NOMO-1 treated with DMSO at 0.1 percent for 48 hours (cell line): ENCODE results near the gene FAM135A.
"Not testable (repeated sequence)": the region's sequence is repeated elsewhere in the genome, so short reads cannot be mapped to it uniquely, and the experiment has no call there.

Experiments
- DNase-seq: peaks from one replicate; lab custom pipeline; 2025; ENCODE audit not compliant: unreplicated experiment; lab: John Stamatoyannopoulos, UW

The FAM135A gene

DNA sequence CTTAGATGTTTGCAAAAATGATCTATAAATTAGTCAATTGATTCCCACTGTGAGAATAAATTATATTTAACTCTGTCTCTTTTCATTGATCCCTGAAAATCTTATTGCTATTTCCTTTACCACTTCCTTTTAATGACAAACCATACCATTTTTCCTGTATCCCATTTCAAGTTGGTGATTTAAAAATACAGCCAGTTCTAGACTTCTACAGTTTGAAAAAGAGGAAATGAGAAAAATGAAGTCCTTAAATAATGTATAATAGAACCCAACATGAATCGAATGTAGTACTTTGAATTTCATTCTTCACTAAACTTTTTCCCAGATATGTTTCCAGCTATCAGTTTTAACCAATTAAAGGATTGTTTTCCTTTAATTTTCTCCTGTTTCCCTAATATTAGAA lies 124.0 kb downstream of the FAM135A start:
- DNase-seq = peak; percentile 58

DNA sequence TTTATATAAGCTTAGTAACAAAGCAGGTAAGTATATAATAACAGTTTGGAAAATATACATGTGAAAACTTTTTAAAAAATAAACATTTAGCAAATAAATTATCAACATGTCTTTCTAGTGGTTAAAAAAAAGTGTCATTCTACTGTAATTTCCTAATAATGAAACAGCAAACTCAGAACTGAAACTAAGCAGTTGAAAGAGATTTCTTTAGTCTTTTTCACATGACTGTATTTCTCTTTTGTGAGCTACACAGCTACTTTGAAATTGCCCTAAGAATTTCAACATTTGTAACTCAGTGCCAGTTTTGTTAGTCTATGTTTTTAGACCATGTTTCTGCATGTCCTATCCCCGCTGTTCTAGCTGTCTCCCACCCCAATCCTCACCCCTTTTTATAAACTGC lies 125.1 kb downstream of the FAM135A start:
- DNase-seq = peak; percentile 81

DNA sequence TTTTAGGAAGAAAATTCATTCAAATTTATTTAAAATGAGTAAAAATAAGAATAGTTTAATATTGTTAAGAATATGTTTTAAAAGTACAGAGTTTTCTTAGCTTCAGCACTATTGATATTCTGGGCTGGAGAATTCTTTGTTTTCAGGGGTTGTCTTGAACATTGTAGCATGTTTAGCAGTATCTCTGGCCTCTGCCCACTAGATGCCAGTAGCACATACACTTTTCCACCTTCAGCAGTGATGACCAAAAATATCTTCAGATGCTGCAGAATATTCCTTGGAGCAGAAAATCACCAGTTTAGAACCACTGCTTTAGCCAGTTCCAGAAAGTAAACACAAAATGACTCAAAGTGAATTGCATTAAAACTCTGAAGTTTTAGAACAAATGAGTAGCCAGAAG lies 134.0 kb downstream of the FAM135A start:
- no peak for DNase-seq

DNA sequence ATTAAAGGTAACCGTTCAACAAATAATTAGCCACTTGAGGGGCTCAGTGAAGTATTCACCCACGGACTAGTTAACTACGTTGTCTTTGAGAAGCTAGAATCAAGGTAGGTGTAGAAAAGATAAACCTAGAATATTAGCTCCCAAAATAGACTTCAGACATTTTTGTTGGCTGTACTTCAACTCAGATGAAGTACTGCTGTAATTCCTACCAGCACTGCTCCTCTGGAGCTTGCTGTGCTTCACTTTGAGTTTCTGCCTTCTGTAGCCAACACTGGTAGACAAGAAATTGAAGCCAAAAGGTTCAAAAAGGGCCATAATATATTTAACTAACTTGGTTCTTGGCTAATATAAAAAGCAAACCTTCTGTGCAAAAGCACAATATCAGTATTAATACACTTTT lies 134.6 kb downstream of the FAM135A start:
- no peak for DNase-seq

DNA sequence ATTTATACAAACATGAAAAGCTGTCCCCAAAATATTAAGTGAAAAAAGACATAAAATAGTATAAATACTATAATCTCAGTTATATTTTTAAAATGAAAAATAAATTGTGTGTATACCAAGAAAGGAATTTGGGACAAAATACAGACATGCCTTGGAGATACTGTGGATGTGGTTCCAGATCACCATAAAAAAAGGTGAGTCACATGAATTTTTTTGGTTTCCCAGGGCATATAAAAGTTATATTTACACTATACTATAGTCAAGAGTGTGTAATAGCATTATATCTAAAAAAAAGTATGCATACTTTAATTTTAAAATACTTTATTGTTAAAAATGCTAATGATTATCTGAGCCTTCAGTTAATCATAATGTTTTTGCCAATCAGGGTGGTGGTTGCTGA lies 136.0 kb downstream of the FAM135A start:
- DNase-seq = no peak

DNA sequence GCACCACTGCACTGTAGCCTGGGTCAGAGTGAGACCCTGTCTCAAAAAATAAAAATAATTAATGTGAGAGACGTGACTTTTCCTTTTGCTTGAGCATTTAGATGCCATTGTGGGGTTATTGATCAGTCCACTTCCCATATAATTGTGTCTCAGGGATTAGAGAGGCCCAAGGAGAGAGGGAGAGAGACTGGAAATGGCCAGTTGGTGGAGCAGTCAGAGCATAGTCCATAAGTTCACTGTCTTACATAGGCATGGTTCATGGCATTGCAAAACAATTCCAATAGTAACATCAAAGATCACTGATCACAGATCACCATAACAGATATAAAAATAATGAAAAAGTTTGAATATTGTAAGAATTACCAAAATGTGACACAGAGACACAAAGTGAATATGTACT lies 138.3 kb downstream of the FAM135A start:
- DNase-seq = no peak

DNA sequence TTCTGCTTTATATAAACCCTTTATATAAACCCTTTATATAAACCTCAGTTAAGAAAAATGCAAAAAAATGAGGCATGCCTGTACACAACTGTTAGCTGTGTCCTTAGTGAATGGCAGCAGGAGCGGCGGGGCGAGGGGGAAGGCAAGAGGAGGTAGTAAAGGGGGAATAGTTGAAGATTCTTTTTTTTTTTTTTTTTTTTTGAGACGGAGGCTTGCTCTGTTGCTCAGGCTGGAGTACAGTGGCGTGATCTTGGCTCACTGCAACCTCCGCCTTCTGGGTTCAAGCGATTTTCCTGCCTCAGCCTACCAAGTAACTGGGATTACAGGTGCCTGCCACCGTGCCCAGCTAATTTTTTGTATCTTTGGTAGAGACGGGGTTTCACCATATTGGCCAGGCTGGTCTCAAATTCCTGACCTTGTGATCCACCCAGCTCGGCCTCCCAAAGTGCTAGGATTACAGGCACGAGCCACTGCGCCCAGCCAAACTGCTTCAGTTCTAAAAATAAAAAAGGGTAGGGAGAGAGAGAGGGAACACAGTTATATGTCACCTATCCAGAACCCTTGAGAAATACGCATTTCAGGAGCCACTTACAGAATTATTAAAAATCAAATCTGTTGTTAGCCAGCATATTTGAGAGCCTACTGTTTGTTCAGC lies 139.1 kb downstream of the FAM135A start:
- not testable (repeated sequence) for DNase-seq

DNA sequence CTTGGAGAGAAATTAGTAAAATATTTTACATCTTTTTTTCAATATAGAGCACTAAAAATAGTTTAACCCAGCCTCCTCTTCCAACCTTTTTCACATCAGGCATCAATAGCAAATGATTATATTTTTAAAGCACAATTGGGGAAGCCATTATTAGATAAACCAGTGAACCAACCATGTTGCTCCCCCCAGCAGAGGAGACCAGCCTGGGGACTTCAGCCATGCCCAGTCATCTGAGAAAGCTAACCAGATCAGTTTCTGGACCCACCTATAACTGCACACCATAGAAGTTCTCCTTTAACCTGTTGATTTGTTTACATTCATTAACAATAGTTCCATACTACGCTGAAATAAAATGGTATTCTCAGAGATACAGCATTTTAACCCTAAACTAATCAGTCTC lies 139.7 kb downstream of the FAM135A start:
- DNase-seq = no peak

DNA sequence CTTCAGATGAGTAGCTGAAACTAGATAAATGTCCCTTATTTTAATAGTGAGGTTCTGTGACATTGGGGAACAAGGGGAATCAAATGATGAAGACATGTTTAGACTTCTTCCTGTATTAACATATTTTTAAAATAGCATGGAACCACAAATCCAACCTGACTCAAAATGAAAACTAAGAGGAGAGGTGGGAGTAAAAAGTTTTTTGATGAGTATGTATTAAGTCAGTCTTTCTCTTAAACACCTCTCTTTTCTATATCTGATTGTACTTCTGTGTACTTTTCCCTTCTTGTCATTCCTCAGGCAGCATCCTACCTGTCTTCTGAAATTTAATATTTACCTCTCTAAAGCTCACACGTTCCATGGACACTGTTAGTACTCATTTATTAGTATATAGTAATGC lies 144.7 kb downstream of the FAM135A start:
- no peak for DNase-seq

DNA sequence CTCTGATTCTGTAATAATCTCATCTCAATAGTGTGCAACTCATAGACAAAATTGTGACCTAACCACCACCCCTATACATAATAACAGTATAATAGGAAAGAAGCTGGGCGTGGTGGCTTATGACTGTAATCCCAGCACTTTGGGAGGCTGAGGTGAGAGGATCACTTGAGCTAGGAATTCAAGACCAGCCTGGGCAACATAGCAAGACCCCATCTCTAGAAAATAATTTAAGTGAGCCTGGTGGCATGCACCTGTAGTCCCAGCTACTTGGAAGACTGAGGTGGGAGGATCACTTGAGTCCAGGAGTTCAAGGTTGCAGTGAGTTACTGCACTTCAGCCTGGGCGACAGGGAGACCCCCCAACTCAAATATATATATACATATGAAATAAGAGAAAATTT lies 149.1 kb downstream of the FAM135A start:
- not testable (repeated sequence) for DNase-seq

DNA sequence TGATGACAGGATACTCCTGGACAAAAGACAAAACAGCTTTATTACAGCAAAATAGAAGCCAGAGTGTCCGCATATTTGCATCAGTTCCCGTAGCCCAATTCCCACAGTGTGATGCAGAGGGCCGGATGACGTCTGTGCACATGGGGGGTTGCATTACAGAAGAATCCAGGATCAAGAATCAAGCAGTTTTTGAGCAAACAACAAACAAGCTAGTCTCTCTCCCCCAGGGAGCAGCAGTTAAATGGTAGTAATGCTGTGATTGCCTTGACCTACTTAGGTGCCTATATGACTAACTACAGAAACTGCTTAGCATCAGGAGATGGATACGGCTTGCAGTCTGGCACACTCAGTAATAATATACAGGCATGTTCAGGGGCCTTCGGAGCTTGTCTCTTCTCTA lies 150.2 kb downstream of the FAM135A start:
- no peak for DNase-seq

DNA sequence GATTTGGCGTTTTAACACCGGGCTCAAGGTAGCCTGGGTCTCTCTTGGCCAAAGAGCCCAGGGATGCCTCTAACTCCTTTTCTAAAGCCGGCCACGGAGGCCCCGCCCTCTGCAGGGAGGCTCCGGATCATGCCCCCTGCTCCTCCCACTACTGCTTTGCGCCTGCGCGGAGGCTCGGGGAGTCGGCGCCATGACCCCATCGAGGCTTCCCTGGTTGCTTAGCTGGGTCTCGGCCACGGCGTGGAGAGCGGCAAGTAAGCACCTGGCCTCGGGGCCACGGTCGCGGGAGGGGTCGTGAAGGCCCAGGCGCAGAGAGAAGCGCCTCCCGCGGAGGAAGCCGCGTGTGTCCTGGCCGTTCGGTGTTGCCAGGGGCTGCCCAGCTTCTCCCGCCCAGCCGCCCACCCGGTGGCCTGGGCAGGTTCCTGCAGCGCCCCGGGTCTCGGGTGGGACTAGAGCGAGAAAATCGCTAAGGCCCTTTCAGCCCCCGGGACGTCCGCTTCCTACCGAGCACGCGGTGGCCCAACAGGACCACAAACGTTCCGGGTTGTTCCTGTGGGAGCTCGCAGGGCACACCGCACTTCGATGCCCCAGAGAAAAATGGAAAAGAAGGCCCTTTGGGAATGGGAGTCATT lies 153.6 kb downstream of the FAM135A start, which contains the start of gene SDHAF4:
SDHAF4 (plus strand) TSS at position 180 of the 632 bp plus-strand sequence; CDS start at position 191, 11 bp downstream.
- peak; percentile 78 for DNase-seq

DNA sequence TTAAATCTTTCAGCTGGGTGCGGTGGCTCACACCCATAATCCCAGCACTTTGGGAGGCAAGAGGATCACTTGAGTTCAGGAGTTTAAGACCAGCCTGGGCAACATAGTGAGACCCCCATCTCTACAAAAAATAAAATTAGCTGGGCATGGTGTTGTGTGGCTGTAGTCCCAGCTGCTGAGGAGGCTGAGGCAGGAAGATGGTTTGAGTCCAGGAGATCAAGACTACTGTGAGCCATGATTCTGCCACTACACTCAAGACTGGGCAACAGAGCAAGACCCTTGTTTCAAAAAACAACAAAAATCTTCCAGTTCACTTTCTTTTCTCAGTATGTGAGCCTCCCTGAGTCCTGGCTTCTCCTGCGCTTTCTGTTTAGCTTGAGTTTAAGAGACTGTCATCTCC lies 161.3 kb downstream of the FAM135A start:
- no peak for DNase-seq

DNA sequence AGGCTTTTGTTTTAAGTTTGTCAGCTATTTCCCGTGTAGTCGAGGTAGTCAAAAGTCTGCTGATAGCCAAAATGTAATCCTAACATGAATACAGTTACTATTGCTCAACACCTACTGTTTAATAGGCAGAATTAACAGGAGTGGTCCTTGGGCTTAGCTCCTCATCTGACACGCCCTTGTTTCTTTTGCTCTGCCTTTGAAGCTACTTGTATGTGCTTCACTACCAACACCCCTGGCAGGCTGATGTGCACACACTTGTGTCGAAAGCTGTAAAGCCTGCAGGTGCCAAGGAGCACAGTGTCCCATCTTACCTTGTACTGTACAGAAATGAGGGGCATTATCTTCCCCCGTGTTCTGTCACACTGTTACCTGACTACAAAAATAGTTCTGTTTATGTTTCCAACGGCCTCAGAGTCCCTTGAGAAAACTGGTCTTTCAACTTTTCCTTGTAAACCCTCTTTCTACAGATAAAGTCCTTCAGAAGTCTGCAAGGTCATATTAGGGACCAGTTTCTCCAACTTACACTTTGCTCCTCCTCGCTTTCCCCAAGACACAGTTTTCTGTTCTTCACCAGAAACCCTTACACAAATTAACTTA lies 162.7 kb downstream of the FAM135A start:
- no peak for DNase-seq

DNA sequence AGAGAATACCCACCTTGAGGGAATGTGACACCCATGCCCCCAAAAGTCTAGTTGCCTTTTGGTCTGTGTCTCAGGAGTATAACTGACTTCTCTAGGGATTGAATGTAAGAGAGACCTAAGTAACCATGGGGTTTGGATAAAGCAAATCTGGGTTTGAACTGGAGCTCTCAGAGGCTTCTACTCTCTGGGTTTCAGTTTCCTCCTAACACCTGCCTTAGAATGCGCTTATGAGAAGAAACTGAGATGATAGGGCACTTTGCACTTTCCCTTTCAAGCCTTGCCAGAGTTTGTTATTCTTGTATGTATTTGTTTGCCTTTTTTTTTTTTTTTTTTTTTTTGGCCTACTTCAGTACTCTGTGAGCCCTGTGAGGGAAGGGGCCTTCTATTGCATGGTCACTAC lies 172.8 kb downstream of the FAM135A start:
- no peak for DNase-seq

DNA sequence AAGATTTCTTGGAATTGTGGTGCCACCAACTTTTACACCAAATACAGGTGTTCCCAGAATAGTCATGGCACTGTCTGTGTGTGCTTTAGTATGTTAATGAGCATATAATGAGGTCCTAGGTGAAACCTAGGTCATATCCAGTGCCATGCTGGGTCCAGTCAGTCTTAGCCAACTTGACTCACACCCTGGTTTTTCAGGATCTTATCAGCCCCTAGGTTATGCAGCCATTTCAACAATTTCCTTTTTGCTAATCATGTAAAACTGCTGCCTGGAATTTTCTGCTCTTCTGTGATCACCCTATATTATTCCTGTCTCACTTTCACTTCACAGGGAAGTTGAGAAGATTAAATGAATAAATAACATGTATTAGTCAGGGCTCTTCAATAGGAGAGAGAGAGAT lies 177.1 kb downstream of the FAM135A start:
- DNase-seq = no peak

DNA sequence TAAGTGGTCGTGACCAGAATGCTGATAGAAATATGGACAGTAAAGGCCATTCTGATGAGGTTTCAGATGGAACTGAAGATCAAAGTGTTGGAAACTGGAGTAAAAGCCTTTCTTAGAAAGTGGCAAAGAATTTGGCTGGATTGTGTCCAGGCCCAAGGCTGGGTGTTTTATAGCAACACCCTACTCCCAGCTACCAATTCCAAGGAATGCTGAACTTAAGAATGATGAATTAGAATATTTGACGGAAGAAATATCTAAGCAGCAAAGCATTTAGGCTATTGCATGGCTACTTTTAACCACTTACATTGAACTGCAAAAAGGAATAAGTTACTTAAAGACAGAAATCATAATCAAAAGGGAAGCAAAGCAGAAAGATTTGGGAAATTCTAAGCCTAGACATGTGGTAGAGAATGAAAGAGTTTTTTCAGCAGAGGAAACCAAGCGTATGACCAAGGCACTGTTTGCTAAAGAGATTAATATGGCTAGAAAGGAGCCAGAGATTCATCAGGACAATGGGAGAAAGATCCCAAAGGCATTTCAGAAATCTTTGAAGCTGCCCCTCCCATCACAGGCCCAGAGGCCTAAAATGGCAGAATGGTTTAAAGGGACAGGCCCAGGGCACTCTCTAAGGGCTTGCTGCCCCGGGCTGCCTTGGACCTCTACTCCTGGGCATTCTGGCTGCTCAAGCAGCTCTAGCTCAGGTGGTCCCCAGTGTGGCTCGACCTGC lies 179.2 kb downstream of the FAM135A start:
- no peak for DNase-seq

DNA sequence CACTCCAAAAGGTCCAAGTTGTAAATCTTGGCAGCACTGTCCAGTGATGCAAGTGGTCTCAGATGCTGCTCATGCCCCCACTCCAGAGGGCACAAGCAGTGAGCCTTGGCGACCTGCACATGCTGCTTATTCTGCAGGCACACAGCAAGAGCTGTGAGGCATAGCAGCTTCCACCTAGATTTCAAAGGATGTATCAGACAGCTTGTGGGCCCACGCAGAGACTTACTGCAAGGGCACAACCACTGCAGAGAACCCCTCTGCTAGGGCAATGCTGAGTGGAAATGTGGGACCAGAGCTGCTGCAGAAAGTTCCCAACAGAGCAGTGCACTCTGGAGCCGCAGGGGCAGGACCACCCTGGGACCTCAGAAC lies 179.8 kb downstream of the FAM135A start:
- DNase-seq = no peak

DNA sequence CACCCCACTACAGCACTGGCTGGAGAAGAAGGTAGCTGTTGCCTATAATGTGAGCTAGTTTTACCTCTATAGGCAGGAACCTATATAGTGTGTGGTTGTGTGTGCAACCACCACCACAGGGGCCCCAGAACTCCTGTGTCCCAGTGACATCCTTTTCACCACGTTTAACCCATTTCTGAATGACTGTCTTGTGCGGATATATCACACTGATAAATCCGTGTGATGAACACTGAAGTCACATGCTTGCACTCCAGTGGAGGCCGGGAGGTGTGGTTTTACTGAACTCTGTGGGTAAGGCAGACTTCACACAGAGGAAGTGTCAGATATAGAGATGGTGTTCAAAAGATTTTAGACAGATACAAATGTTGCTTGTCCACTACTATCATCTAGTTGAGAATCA lies 185.9 kb downstream of the FAM135A start:
- no peak for DNase-seq

DNA sequence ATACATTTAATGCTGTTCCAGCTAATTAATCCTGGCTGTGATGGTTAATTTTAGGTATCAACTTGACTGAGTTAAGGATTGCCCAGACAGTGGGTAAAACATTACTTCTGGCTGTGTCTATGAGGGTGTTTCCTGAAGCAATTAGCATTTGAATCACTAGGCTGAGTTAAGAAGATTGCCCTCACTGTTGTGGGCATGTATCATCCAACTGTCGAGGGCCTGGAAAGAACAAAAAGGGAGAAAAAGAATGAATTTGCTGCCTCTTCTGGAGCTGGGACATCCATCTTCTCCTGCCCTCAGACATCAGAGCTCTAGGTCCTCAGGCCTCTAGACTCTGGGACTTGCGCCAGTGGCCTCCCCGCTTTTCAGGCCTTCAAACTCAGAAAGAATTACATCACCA lies 187.7 kb downstream of the FAM135A start:
- DNase-seq = no peak

DNA sequence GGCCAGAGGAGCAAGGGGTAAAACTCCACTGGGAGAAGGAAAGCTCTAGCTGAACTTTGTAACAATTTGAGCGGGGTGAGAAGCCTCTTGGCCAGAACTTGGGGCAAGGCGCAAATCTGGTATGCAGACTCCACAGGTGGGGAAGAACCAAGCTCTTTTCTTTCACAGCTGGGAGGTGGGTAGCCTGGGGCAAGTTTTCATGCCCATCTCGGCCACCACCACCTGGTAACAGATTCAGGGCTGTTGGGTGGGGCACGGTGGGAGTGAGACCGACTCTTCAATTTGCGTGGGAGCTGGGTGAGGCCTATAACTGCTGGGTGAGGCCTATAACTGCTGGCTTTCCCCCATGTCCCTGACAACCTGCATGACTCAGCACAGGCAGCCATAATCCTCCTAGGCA lies 190.9 kb downstream of the FAM135A start:
- no peak for DNase-seq

DNA sequence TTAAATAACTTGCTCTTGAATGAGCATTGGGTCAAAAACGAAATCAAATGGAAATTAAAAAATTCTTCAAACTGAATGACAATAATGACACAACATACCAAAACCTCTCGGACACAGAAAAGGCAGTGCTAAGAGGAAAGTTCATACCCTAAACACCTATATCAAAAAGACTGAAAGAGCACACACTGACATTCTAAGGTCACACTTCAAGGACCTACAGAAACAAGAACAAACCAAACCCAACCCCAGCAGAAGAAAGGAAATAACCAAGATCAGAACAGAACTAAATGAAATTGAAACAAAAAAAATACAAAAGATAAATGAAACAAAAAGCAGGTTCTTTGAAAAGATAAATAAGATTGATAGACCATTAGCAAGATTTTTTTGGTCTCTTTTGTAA lies 194.1 kb downstream of the FAM135A start:
- DNase-seq = not testable (repeated sequence)
